Tibial nerve (tissue), 4 donors: ENCODE measurements around the gene EPSTI1.
"Not testable (repeated sequence)": the region's sequence is repeated elsewhere in the genome, so short reads cannot be mapped to it uniquely, and the experiment has no call there.

Source experiments
- CTCF ChIP-seq, 5 experiments: fragments of 200-600 bp in 3 of 5; fragments of 450-650 bp in 2 of 5; sonication (generic) in 3 of 5; IDR thresholded peaks; one replicate each; pipeline ENCODE4 v1.5.1; 2016 to 2019; ENCODE audit warnings: antibody characterized with exemption in 5 of 5, mild to moderate bottlenecking in 3 of 5, moderate library complexity in 2 of 5
- EP300 ChIP-seq, 2 donors: sonication (generic); formaldehyde crosslinking; IDR thresholded peaks; one replicate each; pipeline ENCODE4 v1.6.1; 2017; ENCODE audit warnings: antibody characterized with exemption in 2 of 2, mild to moderate bottlenecking in 1 of 2
- POLR2A ChIP-seq, 2 donors: fragments of 450-650 bp; IDR thresholded peaks; one replicate each; pipeline ENCODE4 v1.6.1; 2017; ENCODE audit warnings: antibody characterized with exemption in 2 of 2, mild to moderate bottlenecking in 2 of 2, moderate library complexity in 2 of 2

DNA sequence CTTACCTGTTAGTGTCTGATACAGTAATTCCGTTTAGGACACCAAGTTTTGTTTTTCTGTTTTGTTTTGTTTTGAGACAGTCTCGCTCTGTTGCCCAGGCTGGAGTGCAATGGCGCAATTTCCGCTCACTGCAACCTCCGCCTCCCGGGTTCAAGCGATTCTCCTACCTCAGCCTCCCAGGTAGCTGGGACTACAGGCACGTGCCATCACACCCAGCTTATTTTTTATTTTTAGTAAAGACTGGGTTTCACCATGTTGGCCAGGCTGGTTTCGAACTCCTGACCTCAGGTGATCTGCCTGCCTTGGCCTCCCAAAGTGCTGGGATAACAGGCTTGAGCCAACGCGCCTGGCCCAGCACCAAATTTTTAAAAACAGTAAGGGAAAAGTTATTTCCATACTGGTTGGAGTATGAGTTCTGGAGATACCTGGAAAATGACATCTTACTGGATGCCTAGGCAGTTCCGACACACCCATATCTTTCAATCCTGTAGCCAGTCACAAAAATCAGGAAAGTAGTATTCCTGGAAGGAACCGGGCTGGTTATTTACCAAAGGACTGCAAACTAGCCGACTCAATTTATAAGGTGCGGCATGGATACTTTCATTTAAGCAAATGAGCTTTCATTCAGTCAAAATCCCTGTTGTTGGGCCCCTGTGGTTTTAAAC is 676 bp downstream of the EPSTI1 start:
- not testable (repeated sequence) for TF ChIP-seq CTCF, EP300, POLR2A (IDR thresholded peaks at IDR 0.05)
